ENCODE results near the gene AK3.

AK3 gene

GRCh38 chr9:4714266-4715016, 26.6 kb downstream of the AK3 start:
- no peaks in the 10 kb centered on the region for H3K9me3 ChIP-seq (ENCODE audit: insufficient read depth, low read length, severe bottlenecking)
- no peak overlapping the region for H3K27ac ChIP-seq (ENCODE audit: low read length)
- H2AFZ ChIP-seq (ENCODE audit: low read depth, low read length), result no peak overlapping the region
- H3K4me1 ChIP-seq (ENCODE audit: insufficient read depth, low read length), result no peaks in the 10 kb centered on the region
- H3K36me3 ChIP-seq (ENCODE audit: insufficient read depth, low read length), result peaks cover 70% of the 10 kb centered on the region
- ATAC-seq (ENCODE audit: insufficient read depth, low read depth) (no peak), DNase-seq (no peak)
- no peak overlapping the region for H3K4me3 ChIP-seq (ENCODE audit: low read depth in 1 of 2, low read length in 2 of 2)
- TF ChIP-seq EZH2 (IDR thresholded peaks at IDR 0.05; ENCODE audit: borderline replicate concordance, low read depth, low read length, severe bottlenecking), result no peak
- TF ChIP-seq CTCF (IDR thresholded peaks at IDR 0.05; ENCODE audit: borderline replicate concordance, extremely low read depth, low read length, poor library complexity, severe bottlenecking), result no peak
- no peaks in the 10 kb centered on the region; the same call in 1 of the 2 replicates for H4K20me1 ChIP-seq (ENCODE audit: insufficient read depth, low read length)
- no peaks in the 10 kb centered on the region for H3K27me3 ChIP-seq (ENCODE audit: insufficient read depth, low read length, poor library complexity)
- H3K4me2 ChIP-seq (ENCODE audit: insufficient read depth, low read length), result no peak overlapping the region
- no peaks in the 10 kb centered on the region for H3K79me2 ChIP-seq (ENCODE audit: insufficient read depth, low read length)
- no peak overlapping the region for H3K9ac ChIP-seq (ENCODE audit: low read depth, low read length)

- H3K4me2 ChIP-seq (ENCODE audit: insufficient read depth, low read length), result no peak overlapping the region
These were observed 27.2 kb downstream of the AK3 start for GRCh38 chr9:4713849-4714248.

GRCh38 chr9:4709380-4709779, 31.6 kb downstream of the AK3 start:
- ATAC-seq (ENCODE audit: insufficient read depth, low read depth) (no peak), DNase-seq (no peak)
- no peak for TF ChIP-seq CTCF (IDR thresholded peaks at IDR 0.05; ENCODE audit: borderline replicate concordance, extremely low read depth, low read length, poor library complexity, severe bottlenecking)
- no peak for TF ChIP-seq EZH2 (IDR thresholded peaks at IDR 0.05; ENCODE audit: borderline replicate concordance, low read depth, low read length, severe bottlenecking)
- Histone ChIP-seq H3K27ac (ENCODE audit: low read length) (no peak overlapping the region), H4K20me1 (ENCODE audit: insufficient read depth, low read length) (no peaks in the 10 kb centered on the region), H3K9ac (ENCODE audit: low read depth, low read length) (no peak overlapping the region), H3K9me3 (ENCODE audit: insufficient read depth, low read length, severe bottlenecking) (no peaks in the 10 kb centered on the region), H3K27me3 (ENCODE audit: insufficient read depth, low read length, poor library complexity) (no peaks in the 10 kb centered on the region), H3K79me2 (ENCODE audit: insufficient read depth, low read length) (no peaks in the 10 kb centered on the region), H2AFZ (ENCODE audit: low read depth, low read length) (no peak overlapping the region), H3K4me1 (ENCODE audit: insufficient read depth, low read length) (no peaks in the 10 kb centered on the region), H3K36me3 (ENCODE audit: insufficient read depth, low read length) (peaks cover 46% of the 10 kb centered on the region), H3K4me2 (ENCODE audit: insufficient read depth, low read length) (no peak overlapping the region), H3K4me3 (ENCODE audit: low read depth in 1 of 2, low read length in 2 of 2) (no peak overlapping the region)

More at GRCh38 chr9:4713849-4714248, 27.2 kb downstream of the AK3 start:
- Histone ChIP-seq H3K79me2 (ENCODE audit: insufficient read depth, low read length) (no peaks in the 10 kb centered on the region), H4K20me1 (ENCODE audit: insufficient read depth, low read length) (no peaks in the 10 kb centered on the region; the same call in 1 of the 2 replicates), H3K4me1 (ENCODE audit: insufficient read depth, low read length) (no peaks in the 10 kb centered on the region), H3K27ac (ENCODE audit: low read length) (no peak overlapping the region), H2AFZ (ENCODE audit: low read depth, low read length) (no peak overlapping the region), H3K9me3 (ENCODE audit: insufficient read depth, low read length, severe bottlenecking) (no peaks in the 10 kb centered on the region), H3K9ac (ENCODE audit: low read depth, low read length) (no peak overlapping the region), H3K36me3 (ENCODE audit: insufficient read depth, low read length) (peaks cover 72% of the 10 kb centered on the region), H3K4me3 (ENCODE audit: low read depth in 1 of 2, low read length in 2 of 2) (no peak overlapping the region), H3K27me3 (ENCODE audit: insufficient read depth, low read length, poor library complexity) (no peaks in the 10 kb centered on the region)
- TF ChIP-seq CTCF (IDR thresholded peaks at IDR 0.05; ENCODE audit: borderline replicate concordance, extremely low read depth, low read length, poor library complexity, severe bottlenecking), result no peak
- TF ChIP-seq EZH2 (IDR thresholded peaks at IDR 0.05; ENCODE audit: borderline replicate concordance, low read depth, low read length, severe bottlenecking), result no peak
- ATAC-seq (ENCODE audit: insufficient read depth, low read depth), result no peak; the same call in 2 of the 3 replicates
- DNase-seq, result no peak
